Effector CD8-positive, alpha-beta T cell (primary cell): Measurements from ENCODE around the gene PCMTD2.

Experiments used
- DNase-seq: peaks from one replicate; lab custom pipeline; 2025; lab: John Stamatoyannopoulos, UW

The PCMTD2 gene

DNA sequence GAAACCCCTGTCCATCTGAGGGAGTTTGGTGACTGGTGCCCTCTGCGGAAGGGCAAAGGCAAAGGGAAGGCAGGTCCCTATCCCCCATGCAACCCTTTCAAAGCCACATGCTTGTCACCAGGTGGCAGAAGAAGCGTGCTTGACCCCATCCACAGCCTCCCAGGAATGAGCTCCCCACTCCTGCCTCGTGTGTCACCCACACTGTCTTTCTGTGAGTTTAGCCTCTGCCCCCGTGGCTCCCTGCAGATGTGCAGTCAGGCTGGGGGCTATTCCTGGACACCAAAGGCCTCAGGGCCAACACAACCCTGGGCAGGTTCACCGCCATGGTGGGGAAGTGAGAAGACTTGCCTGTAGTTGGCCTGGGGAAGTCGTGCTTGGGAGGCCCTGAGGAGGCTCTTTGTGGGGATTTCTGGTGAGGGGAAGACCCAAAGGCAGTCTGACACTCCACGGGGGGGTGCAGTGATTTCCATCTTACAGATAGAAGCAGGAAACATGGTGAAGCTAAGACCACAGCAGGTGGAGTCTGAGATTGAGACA, 16.6 kb upstream of the PCMTD2 start:
- no peak for DNase-seq

DNA sequence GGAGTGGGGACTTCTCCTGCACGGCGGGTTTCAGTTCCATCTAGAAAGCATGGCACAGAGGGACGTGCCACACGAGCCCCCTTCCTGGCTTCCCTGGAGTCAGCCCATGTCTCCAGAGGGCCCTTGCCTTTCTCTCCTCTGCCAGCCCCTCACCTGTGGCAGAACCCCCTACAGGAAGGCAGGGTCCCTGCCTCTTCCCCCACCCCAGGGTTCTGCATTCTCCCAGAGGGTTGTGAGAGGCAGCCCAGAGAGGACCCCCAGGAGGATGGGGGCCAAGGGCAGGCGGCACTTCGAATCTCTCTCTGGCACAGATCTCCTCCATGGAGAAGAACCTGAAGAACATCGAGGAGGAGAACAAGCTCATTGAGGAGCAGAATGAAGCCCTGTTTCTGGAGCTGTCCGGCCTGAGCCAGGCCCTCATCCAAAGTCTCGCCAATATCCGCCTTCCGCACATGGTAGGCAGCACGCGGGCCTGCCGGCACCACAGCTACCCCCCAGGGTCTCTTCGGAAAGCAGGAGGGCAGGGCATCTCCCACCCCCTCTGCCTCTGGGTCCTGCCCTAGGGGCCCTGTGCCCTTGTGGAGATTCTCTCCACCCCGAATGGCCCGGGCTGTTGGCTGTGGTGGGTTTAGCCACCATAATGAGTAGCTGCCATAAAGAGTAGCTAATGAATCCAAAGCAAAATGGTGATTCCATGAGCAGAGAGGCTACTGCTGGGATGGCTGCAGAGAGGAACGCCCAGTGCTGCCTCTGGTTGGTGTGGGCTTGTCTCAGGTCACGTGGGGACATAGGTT, 15.9 kb upstream of the PCMTD2 start:
- DNase-seq = no peak

DNA sequence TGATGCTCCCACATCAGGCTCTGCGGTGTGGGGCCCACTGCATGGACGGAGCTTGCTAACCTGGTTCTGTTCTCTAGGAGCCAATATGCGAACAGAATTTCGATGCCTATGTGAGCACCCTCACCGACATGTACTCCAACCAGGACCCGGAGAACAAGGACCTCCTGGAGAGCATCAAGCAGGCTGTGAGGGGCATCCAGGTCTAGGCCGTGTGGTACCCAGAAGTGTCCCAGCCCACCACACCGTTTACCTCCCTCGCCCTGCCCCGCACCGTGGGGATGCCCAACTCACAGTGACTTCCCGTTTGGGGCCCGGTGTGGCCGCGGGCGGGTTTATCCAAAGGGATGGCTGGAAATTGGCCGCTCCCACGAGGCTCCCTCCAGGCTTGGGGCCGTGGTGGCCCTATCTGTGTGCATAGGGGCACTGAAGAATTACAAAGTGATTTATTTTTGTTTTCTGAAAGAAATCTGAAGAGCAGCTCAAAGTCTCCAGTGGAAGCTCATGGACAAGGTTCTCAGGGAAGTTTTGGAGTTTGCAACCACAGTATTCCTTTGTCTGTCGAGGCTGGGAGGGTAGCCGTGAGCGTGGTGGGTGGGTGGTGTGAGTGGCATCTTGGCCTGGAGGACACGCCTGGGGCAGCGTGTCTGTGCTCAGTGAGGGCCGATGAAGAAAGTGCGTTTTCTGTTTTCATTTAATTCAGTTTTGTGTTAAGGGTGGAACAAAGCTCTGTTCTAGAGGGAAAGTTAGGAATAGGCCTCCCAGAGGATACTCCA, 15.1 kb upstream of the PCMTD2 start:
- DNase-seq = no peak

DNA sequence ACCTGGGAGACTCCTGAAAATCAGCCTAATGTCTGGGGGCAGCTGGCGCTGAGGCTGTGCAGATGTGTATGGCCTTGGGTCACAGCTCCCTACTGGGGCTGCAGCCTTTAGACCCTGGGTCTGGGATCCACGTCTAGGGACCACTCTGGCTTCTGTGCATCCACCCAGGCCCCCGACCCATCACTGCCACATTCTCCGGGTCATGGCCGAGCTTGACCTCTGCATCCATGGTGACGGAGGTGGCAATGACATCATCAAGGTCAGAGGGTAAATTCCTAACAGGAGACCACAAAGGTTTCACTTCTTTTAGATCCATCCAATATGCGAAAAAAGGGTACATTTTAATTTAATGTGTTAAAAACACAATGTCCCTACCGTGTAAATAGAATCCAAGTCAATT, 14.5 kb upstream of the PCMTD2 start:
- DNase-seq = no peak

DNA sequence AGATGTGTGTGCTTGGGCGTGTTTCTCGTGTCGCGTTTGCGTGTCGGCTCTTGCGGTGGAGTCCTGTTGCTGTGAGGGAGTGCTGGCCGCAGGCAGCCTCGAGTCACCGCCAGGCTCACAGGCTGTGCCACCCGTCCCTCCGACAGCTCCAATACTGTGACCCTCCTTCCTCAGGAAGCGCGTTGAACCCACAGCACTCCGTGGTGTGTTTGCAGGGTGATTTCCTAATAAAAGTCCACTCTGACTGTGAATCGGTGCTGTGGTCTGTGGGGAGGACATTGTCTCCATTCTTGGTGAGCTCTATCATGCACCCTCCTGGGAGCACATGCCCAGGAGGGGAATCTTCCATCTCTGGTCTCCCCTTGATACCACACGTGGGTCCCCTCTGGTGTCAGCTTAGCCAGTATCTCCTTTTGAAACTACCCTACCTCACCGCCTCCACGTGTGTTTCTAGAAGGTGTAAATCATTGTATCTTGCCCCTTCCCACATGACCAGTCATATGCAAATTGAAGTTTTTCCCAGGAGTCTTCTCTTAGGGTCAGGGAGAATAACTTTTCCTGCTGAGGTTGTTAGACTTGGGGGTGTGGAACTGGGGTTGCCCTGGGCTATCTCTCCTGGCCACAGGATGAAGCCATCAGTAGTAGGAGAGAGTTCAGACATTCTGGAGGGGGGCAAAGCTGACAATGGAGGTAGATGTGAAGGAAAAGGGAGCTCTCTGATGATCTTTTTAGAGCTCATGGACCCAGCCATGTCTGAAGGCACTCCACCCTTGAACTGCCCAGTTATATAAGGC, 13.3 kb upstream of the PCMTD2 start:
- no peak for DNase-seq

DNA sequence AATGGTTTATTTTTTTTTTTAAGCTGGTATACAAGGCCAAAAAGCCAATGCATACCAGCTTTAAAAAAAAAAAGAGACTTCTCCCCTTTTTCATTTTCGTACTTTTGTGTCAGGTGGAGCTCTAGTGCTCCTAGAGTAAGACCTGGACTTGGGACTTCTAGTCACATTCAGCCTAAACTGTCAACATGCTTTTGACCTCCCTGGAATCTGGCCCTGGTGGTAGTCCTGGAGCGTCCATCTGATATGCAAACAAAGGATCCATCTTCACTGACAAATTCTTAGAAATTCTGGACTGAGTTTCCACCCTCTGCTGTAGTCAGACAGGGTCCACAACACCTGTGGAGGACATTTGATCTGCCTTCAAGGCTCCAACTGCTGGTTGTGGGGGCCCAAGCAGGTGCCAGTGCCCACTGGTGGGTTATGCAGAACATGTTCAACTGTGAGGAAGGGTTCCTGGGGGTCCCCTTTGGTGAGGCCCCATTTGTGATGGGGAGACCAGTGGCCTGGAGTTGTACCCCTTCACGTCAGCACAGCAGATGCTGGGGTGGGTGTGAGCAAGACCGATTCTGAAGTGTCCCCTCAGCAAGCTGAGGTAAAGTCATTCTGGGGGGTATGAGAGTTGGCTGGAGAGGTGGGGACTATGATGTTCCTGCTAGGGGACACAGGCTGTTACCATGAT, 12.6 kb upstream of the PCMTD2 start:
- no peak for DNase-seq

DNA sequence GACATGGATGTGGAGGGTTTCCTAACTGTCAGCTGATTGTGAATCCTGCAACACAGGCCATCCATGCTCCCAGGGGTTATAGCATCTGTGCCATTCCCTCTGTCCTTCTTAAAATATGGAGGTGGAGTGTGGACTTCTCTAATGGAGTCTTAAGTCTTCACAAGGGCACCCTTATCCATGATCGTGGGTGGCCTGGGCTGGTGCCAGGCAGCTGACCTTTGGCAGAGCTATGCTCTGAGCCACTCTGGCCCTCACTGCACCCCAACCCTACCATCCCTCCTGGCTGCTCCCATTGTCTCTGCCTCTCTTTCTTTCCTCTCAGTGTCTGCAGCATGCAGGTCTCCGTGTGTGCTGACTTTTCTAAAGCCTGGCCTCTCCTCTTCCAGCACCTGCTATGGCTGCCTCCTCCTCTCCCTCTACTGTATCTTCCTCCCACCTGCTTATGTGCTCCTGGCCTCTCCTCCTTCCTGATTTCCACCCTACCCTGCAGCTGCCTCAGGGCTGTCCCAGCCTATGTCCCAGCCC, 11.2 kb upstream of the PCMTD2 start:
- DNase-seq = no peak

DNA sequence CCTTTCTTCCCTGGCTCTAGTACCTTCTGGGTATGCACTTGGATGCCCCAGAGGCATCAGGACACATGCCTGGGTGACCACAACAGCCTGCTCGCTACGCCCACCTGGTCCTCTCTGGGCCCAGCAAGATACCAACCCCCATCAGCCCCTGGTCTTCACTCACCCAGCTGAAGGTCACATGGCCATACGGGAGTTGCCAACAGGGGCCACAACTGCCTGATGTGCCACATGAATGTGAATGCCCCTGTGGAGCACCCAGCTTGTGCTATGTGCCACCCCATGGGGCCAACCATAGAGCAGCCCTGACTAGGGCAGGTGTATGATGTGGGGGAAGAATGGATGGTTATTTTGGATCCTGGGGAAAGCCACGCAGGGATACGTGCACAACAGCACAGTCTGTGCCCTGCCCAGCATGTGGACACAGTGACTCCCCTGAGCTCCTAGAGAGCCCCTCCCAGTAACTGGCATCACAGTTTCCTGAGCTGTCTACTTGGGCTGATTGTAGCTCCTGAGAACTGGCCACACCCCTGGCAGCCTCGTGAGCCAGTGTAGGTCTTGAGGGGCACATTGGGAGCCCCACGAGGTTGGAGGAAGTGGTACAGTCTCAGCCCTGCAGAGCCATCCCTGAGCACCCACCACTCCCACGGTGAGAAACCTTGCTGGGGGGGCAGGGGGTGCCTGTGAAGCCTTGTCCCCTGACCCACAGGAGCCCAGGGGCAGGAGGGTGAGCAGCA, 10.5 kb upstream of the PCMTD2 start:
- DNase-seq = no peak

DNA sequence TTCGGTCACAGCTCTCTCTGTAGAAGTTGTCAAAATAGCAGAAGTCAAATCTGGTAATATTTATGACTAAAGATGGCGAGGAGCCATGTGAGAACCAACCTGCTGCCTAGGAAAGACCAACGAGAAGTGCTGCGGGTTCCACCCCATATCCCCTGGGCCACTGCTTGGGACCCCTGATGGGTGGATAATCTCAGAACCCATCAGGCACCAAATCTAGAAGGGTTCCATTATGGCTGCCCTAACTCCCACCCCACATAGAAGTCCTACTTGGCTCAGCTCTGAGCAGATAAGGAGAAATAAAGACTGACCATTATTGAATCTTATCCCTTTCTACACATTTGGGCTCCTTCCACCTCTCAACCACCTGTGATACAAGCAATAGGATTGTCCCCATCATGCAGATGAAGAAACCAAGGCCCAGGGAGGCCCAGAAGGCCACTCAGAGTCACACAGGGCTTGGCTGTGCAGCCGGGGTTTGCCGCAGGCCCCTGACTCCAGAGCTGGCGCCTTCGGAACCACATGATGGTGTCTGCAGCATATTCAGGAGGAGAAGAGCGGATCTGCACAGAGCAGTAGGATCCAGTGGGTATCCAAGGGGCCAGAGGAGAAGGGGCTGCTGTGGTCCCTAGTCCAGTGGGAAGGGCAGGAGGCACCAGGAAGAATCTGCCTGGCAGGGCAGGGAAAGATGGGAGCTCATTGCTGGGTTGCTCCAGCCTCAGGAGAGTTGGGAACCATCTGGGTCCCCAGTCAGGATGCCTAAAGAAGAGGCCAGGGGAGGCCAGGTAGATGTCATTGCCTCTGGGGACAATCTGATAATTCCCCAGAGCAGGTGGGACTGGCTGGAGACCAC, 9.6 kb upstream of the PCMTD2 start:
- no peak for DNase-seq

DNA sequence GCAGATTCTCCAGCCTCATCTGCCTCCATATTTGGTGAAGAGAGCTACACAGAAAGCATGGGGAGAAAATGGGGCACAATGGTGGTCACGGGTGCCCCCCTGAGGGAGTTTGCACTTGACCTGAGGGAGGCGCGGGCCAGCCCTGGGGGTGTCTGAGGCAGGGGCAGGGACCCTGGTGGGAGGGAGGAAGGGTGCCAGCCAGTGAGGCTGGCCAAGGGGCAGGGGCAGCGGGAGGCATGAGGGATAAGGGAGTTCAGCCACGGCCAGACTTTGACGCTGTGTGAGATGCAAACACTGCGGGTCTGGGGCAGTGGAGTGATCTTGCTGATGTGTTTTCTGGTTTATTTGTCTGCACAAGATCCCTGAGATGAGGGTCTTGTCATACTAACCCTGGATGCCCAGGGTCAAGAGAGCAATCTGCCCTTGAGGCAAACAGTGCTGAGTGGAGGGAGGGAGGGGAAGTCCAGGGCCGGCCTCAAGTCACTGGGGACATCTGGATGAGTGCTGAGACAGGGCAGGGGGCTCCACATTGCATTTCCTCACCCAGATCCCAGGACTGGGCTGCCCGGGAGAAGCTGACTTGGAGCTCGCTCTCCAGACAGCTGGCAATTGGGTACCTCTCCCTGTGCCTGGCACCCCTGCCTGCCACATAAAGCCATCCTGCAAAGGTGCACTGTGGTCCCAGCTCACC, 8.8 kb upstream of the PCMTD2 start:
- no peak for DNase-seq

DNA sequence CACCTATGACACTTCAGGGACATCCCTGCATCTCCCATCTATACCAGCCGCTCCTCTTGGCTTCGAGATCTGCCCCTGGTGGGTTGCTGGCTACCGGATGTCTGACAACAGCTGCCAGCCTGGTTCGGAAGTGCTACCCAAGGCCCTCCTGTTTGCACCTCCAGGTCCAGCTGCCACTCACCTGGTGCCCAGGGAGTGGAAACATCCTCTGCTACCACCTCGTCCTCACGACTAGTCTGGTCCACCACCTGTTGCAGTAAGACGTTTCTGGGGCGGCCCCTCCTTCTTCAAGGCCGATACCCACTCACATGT, 8.3 kb upstream of the PCMTD2 start:
- no peak for DNase-seq

DNA sequence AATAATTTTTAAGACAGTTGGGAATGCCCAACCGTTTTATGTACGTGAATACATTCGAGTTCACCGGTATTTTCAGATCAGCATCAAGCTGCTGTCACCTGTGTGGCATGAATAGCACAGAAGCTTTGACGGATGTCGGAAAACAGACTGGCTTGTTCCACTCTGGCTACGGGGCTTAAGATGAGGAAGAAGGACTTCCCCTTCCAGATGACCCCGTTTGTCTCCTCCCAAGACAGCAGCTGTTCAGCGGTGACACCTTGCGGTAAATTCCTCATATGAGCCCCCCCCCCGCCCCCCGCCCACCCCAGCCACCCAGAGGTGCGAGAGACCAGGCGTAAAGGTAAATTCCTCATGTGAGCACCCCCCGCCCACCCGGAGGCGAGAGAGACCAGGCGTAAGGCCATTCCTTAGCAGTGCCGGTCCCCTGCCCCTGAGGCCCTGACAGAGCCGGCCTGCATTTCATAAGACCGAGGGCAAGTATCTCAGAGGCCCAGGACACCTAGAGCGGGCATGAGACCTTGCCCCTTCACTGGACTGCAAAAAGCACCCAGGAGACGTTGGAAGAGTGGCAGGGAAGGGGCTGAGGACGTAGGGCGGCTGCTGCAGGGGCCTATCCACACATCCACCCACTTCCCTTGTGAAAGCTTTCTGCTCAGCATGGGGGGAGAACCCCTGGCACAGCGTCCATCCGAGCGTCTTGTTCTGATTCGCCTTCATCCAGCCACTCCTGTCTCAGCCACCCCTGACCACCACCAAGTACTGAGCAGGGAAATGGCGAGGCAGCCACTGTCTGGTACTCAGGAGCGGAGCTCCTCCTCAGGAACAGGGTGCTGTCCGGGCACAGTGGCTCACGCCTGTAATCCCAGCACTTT, 7.3 kb upstream of the PCMTD2 start:
- DNase-seq = no peak

DNA sequence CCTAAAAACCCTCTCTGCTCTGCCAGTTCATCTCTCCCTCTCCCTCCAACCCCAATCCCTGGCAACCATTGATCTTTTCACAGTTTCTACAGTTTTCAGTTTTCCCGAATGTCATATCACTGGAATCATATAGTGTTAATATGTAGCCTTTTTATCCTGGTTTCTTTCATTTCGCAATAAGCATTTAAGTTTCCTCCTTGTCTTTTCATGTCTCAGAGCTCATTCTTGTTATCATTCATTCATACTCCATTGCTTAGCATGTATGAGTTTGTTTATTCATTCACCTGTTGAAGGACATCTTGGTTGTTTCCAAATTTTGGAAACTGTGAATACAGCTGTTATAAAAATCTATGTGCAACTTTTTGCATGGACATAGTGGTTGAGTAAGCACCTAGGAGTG, 5.5 kb upstream of the PCMTD2 start:
- DNase-seq = no peak

DNA sequence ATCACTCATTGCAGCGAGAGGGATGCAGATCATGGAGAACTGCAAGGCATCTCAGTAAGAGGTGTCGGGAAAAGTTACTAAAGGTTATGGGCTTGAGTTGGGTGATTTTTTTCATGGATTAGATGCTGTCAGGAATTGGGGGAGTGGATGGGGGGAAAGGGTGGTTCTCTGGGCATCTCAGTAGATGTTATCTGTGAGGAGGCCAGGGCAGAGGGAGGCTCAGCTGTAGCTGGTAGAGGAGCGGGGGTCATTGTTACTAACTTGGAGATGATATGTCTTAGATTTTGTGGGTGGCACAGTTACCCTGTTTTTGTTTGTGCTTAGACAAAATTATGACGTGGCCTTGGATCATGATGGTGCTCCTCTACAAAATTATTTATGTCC, 2.6 kb upstream of the PCMTD2 start:
- DNase-seq = no peak

DNA sequence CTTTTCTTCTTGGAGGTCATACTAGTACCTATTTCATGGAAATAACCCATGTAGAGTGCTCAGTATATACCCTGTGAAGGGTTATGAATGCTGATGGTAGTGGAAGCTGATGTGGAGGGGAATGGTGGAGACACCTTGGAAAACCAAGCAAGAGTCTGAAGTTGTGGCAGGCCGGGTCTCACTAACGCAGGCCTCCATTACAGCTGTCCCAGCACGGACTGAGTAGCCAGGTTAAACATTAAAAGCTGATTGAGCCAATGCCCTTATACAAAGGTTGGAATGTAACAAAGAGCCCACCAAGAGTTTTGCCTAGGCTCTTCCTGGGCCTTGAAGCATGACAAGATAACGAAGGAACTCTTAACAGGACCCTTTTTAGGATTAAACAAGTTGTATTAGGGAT, 2.1 kb upstream of the PCMTD2 start:
- no peak for DNase-seq

DNA sequence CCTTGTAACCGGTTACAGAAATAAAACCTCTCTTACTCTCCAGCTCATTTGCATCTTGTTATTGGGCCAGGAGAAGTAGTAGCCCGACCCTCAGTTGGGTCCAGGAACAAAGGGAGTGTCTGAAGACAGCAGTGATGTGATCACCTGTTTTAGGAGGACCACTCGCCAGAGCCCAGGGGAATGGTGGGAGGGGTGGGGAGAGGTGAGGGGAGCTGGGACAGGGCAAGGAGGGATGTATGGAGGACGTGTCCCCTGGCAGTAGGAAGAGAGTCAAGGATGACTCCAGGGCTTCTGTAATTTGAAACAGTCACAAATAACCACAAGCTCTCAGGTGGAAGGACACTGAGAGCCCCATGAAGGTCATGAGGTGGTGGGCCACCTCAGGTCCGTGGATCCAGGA, 1.4 kb upstream of the PCMTD2 start:
- no peak for DNase-seq

DNA sequence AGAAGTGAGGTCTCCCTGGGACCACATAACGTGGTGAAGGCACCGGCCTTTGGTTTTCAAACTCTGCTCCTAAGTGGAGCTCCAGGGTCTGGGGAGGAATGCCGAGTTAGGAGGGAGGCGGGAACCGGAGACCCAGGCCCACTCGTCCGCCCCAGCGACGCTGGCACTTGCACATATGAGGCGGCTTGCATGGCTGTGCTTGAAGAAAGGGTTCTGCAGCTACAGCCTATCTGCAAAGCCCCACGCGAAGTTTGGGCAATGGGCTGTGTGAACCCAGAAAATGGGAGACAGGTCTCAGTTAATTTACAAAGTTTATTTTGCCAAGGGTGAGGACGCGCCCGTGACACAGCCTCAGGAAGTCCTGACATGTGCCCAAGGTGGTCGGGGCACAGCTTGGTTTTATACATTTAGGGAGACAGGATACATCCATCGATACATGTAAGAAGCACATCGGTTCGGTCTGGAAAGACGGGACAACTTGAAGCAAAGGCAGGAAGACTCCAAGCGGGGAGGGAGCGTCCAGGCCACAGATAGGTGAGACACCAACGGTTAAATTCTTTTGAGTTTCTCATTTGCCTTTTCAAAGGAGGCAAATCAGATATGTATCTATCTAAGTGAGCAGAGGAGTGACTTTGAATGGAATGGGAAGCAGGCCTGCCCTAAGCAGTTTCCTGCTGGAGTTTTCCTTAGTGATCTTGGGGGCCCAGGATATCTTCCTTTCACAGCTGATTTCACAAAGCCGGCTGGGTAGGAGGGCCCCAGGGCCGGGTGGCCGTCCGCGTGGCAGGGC, 782 bp upstream of the PCMTD2 start:
- DNase-seq = no peak
